Measurements from ENCODE around the gene GBP5.
"Not testable (repeated sequence)": the region's sequence is repeated elsewhere in the genome, so short reads cannot be mapped to it uniquely, and the experiment has no call there.

The GBP5 gene

GRCh38 chr1:89272269-89273041 is at the start of gene GBP5:
TSS of gene GBP5 (minus strand) at chr1:89272860. CDS start at chr1:89269555, 3,305 bp downstream.
- not testable (repeated sequence) for DNase-seq (ENCODE audit: low read depth)

- DNase-seq (ENCODE audit: low read depth): no peak
Measured at GRCh38 chr1:89322402-89322801, 49.7 kb upstream of the GBP5 start.

- DNase-seq (ENCODE audit: low read depth): no peak
Measured at GRCh38 chr1:89312572-89312971, 39.9 kb upstream of the GBP5 start.

- no peak for DNase-seq (ENCODE audit: low read depth)
Measured at GRCh38 chr1:89311757-89312156, 39.1 kb upstream of the GBP5 start.

- DNase-seq (ENCODE audit: low read depth): no peak
Measured at GRCh38 chr1:89310976-89311375, 38.3 kb upstream of the GBP5 start.

- DNase-seq (ENCODE audit: low read depth): no peak
Measured at GRCh38 chr1:89310505-89310904, 37.8 kb upstream of the GBP5 start.

GRCh38 chr1:89309828-89310227 is 37.2 kb upstream of the GBP5 start:
- no peak for DNase-seq (ENCODE audit: low read depth)

GRCh38 chr1:89306273-89306672 is 33.6 kb upstream of the GBP5 start:
- no peak for DNase-seq (ENCODE audit: low read depth)

- DNase-seq (ENCODE audit: low read depth): no peak
Measured at GRCh38 chr1:89305493-89305892, 32.8 kb upstream of the GBP5 start.

- no peak for DNase-seq (ENCODE audit: low read depth)
Measured at GRCh38 chr1:89304572-89305230, 32.0 kb upstream of the GBP5 start.

GRCh38 chr1:89302697-89303332 is 30.2 kb upstream of the GBP5 start:
- DNase-seq (ENCODE audit: low read depth): no peak

- not testable (repeated sequence) for DNase-seq (ENCODE audit: low read depth)
Measured at GRCh38 chr1:89299739-89300463, 27.2 kb upstream of the GBP5 start.

- no peak for DNase-seq (ENCODE audit: low read depth)
Measured at GRCh38 chr1:89298461-89298860, 25.8 kb upstream of the GBP5 start.

- no peak for DNase-seq (ENCODE audit: low read depth)
Measured at GRCh38 chr1:89295187-89295586, 22.5 kb upstream of the GBP5 start.

- DNase-seq (ENCODE audit: low read depth): no peak
Measured at GRCh38 chr1:89291276-89291675, 18.6 kb upstream of the GBP5 start.

- no peak for DNase-seq (ENCODE audit: low read depth)
Measured at GRCh38 chr1:89288051-89288340, 15.3 kb upstream of the GBP5 start.

- no peak for DNase-seq (ENCODE audit: low read depth)
Measured at GRCh38 chr1:89287181-89288050, 14.8 kb upstream of the GBP5 start.

- no peak for DNase-seq (ENCODE audit: low read depth)
Measured at GRCh38 chr1:89286549-89287180, 14.0 kb upstream of the GBP5 start.

GRCh38 chr1:89285745-89286380 is 13.2 kb upstream of the GBP5 start:
- DNase-seq (ENCODE audit: low read depth): no peak

- DNase-seq (ENCODE audit: low read depth): not testable (repeated sequence)
Measured at GRCh38 chr1:89284078-89284763, 11.6 kb upstream of the GBP5 start.
